NCI-H748 treated with DMSO at 0.1 percent for 48 hours (cell line): ENCODE data around the gene SMAD3.
"Not testable (repeated sequence)": the region's sequence is repeated elsewhere in the genome, so short reads cannot be mapped to it uniquely, and the experiment has no call there.

Experiments
- DNase-seq: peaks from one replicate; lab custom pipeline; 2025; lab: John Stamatoyannopoulos, UW

Gene SMAD3

DNA sequence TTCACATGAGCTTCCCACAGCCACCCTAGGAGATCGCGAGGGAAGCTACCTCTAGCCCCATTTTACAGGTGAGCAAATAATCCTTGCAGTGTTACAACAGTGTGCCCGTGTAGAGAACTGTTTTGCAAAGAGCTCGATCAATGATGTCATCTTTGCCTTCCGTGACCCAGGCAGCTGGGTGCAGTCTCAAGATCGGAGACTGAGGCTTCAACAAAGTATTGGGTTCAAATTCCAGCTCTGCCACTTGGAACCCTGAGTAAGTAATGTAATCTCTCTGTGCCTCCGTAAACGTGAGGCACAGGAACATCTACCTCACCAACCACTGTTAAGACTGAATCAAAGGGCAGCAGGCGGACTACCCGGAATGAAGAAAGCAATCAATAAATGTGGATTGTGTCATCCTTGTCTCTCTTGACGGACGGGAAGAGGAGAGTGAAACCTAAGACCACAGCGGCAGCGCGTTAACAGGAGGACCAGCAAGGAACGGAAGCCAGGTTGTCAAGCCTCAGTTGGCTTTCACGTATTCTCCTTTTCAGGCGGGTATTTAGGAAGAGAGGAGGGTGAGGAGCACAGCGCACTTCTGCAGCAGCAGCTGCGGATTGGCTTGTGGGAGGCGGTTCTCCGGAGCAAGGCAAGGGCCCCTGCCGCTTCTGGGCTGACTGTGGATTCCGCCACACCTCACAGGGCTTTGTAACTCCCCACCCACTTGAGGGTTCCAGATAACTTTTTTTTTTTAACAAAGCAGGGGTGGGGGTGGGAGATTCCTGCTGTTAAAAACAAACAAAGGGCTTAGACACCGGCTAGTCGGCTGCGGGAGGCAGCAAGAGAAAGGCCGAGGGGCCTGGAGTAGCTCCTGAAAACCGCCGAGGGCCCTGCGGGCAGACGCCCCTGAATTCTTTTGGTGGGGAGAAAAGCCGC lies 1.5 kb upstream of the SMAD3 start:
- no peak for DNase-seq

- no peak for DNase-seq
Observed at GRCh38 chr15:67064607-67065530, 533 bp upstream of the SMAD3 start.

- no peak for DNase-seq
Observed at GRCh38 chr15:67066041-67066958, 898 bp downstream of the SMAD3 start.

- DNase-seq = no peak
Observed at GRCh38 chr15:67066959-67067853, 1.8 kb downstream of the SMAD3 start.

DNA sequence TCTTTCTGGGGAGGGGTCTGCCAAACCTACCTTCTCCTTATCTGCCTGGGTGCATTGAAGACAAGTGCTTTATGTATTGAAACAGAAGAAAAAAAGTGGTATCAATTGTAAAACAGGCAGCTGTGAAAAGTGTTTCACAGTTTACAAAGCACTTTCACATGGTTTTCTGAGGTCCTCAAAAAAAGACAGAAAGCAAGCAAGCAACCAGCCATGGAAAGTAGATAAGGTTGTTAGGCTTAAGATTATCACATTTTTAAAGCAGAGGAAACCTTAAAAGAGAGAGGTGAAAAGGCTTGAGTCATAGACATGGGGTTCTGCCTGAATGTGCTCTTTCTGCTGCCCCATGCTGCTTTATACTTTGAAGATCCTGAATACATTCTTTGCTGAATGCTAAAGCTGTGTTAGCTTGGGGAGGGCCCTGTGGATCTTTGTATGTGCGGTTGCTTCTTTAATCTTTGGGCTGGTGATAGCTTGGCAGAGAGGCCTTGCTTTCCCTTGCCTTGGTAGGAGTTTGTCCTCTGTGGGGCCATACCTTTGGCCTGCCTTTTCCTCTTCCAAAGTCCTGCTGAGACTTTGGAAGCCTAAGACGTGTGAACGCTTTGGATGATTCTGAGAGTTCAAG lies 2.6 kb downstream of the SMAD3 start:
- DNase-seq = no peak

GRCh38 chr15:67068710-67069400 lies 3.5 kb downstream of the SMAD3 start:
- no peak for DNase-seq

DNA sequence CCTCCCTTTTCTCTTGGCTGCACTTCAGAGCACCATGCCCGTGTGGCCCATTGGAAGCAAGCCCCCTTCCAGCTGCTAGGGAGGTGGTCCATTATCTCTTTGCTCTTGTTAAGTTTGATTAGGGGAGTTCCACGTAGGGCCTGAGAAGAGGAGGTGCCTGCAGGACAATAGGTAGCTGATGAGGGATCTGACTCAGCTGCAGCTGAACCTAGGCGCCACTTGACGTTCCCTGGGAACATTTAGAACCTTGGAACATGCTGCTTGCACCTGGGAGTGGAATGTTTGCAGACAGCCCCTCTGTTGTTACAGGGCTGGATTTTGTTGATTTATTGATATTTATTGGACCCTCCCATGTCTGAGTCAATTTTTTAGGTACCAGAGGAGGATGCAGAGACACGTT lies 4.7 kb downstream of the SMAD3 start:
- DNase-seq = no peak

- DNase-seq = no peak
Observed at GRCh38 chr15:67070892-67071664, 5.7 kb downstream of the SMAD3 start.

DNA sequence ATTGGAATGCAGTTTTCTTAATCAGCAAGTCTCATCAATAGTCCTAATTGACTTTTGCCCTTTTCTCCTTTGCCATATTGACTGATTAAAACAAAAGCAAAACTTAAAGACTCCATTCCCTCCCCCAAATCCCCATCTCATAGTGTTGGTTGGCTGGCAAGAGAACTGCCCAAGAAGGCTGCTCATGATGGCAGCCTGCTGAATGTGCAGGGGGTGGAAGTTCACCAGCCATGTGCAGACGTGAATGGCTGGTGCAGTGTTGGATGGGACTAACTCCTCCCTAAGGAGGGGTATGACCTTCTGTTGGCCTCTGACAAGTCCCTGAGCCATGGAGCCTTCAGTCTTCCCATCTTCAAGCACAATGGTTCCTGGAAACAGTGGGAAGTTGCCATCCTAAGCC lies 7.0 kb downstream of the SMAD3 start:
- DNase-seq = no peak

GRCh38 chr15:67072958-67073357 lies 7.6 kb downstream of the SMAD3 start:
- no peak for DNase-seq

DNA sequence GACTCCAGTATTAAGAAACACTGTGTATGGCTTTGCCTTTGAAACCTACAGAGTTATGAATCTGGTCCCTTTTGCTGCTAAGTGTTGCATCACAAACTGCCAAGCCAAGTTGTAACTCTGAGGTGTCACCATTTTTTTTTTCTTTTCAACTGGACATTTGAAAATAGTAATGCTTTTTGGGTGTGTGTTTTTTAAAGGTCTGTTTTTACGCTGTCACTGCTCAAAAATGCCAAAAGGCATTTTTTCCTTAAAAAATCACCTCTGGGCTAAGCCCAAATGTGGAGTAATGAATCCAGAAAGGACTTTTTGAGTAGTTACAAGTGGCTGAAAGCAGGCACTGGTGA lies 9.5 kb downstream of the SMAD3 start:
- DNase-seq = no peak

GRCh38 chr15:67075555-67076135 lies 10.2 kb downstream of the SMAD3 start:
- DNase-seq = not testable (repeated sequence)

GRCh38 chr15:67076147-67076843 lies 10.9 kb downstream of the SMAD3 start:
- DNase-seq = no peak

DNA sequence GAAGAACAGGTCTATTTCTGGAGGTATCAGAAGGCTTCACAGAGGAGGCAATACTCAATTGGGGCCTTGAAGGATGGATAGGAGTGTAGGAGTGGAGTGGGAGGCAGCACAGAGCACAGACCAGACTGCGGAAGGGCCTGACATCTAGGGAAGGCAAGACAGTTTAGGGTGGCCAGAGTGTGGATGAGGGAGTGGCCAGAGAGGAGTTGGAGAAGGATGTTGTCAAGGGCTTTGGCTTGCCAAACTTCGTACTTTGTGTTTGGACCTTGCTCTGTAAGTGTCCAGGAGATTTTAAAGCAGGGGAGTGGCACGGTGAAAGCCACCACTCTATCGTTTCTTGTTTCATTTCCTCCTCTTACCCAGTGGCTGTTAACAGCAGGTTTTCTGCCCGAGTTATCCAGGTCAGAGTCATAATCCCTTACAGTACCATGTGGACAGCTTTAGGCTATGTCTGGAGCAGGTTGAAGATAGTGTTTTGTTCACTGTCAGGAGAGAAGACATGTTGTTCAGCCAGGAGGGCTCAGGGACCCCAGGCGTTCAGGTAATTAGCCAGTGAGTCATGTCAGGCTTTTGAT lies 12.3 kb downstream of the SMAD3 start:
- DNase-seq = no peak

DNA sequence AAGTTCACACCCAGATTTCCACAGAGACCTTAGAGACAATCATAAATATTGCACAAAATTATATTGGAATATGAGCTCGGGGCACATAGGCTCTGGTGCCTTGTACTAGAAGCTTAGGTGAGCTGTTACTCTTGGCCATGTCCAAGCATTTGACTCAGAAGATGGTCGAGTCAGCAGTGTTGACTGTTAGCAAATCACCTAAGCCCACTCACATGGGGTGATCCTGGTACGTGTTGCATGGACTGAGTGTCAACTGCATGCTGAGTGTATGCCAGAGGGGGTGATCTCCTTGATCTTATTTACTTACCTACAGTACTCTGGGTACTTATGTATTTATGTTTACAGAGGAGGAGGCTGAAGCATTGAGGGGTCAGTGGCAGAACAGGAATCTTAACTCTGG lies 14.0 kb downstream of the SMAD3 start:
- no peak for DNase-seq

DNA sequence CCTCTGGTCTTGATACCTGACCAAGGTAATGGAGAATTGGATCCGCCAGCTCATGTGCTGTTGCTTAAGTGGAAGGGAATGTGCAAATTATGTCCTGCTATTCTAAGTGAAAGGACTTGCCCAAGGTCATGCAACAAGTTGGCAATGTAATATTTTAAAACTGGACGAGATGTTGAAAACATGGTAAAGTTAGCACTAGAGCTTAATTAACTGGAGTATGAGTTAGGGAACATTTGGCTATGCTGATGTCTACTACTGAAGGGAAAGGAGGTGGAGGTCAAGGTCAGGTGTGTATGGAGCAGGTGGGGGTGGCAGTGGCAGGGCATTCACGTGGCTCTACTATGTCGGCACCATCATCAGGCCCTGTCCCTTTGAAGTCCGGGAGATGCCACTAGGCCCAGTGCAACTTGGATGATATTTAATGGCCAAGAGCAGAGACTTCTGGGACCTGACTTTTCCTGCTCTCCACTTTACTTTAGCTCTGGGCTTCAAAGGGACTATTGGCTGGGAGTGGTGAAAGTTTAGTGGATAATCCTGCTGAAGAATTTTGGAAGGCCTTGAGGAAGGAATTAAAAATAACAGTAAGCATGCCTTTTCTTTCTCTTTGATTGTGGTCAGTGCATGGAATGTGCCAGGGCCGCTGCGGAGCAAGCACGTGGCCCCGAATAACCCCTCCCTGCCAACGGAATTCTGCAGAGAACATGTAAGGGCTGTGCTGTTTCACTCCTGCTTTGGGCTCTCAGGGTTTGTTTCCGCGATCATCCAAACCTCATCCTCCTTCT lies 14.9 kb downstream of the SMAD3 start:
- DNase-seq = no peak

- DNase-seq = no peak
Observed at GRCh38 chr15:67080900-67081431, 15.6 kb downstream of the SMAD3 start.
